HG03039 (cell line): ENCODE data around the gene DNAH10.
"Not testable (repeated sequence)": the region's sequence is repeated elsewhere in the genome, so short reads cannot be mapped to it uniquely, and the experiment has no call there.

Source experiments
- ATAC-seq: cut with Tn5 transposase; IDR thresholded peaks from one replicate; pipeline ENCODE4 v1.9.1; 2021; ENCODE audit warnings: mild to moderate bottlenecking, moderate library complexity; ENCODE audit not compliant: unreplicated experiment

The DNAH10 gene

GRCh38 chr12:123946152-123946515 lies 184.0 kb downstream of the DNAH10 start:
- ATAC-seq: no peak

DNA sequence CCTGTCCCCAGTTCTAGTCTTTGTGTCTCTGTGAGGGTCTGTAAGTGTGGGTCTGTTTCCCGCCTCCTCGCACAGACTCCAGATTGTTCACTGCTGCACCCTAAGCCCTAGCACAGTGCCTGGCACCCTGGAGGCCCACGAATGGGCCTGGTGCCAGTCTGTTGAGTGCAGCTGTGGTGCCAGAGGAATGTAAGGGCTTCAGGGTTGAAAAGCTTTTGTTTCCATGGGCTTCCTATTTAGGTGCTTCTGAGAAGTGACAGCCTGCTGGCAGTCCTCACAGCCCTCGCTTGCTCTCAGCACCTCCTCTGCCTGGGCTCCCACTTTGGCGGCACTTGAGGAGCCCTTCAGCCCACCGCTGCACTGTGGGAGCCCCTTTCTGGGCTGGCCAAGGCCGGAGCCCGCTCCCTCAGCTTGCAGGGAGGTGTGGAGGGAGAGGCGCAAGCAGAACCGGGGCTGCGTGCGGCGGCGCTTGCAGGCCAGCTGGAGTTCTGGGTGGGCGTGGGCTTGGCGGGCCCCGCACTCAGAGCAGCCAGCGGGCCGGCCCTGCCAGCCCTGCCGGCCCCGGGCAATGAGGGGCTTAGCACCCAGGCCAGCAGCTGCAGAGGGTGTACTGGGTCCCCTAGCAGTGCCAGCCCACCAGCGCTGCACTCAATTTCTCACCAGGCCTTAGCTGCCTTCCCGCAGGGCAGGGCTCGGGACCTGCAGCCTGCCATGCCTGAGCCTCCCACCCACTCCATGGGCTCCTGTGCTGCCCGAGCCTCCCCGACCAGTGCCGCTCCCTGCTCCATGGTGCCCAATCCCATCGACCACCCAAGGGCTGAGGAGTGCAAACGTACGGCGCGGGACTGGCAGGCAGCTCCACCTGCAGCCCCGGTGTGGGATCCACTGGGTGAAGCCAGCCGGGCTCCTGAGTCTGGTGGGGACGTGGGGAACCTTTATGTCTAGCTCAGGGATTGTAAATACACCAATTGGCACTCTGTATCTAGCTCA lies 184.7 kb downstream of the DNAH10 start:
- not testable (repeated sequence) for ATAC-seq

DNA sequence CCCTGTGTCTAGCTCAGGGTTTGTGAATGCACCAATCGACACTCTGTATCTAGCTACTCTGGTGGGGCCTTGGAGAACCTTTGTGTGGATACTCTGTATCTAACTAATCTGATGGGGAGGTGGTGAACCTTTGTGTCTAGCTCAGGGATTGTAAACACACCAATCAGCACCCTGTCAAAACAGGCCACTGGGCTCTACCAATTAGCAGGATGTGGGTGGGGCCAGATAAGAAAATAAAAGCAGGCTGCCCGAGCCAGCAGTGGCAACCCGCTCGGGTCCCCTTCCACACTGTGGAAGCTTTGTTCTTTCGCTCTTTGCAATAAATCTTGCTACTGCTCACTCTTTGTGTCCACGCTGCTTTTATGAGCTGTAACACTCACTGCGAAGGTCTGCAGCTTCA lies 185.4 kb downstream of the DNAH10 start:
- not testable (repeated sequence) for ATAC-seq

DNA sequence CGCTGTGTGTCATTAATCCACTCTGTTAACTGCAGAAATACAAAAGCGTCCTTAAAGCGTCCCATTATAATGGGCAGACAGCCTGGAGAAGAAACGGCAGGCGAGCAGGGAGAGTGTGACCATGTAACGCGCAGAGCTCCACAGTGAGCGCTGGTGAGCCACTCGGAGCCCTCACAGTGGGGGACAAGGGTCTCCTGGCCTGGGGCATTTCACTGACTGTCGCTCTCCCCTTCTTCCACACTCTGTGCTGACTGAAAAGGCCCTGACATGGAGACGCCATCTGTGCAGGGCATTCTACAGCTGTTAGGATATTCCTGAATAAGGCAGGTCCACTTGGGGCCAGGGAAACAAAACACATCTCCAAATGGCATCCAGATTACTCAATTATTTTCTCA lies 186.3 kb downstream of the DNAH10 start:
- ATAC-seq: no peak

DNA sequence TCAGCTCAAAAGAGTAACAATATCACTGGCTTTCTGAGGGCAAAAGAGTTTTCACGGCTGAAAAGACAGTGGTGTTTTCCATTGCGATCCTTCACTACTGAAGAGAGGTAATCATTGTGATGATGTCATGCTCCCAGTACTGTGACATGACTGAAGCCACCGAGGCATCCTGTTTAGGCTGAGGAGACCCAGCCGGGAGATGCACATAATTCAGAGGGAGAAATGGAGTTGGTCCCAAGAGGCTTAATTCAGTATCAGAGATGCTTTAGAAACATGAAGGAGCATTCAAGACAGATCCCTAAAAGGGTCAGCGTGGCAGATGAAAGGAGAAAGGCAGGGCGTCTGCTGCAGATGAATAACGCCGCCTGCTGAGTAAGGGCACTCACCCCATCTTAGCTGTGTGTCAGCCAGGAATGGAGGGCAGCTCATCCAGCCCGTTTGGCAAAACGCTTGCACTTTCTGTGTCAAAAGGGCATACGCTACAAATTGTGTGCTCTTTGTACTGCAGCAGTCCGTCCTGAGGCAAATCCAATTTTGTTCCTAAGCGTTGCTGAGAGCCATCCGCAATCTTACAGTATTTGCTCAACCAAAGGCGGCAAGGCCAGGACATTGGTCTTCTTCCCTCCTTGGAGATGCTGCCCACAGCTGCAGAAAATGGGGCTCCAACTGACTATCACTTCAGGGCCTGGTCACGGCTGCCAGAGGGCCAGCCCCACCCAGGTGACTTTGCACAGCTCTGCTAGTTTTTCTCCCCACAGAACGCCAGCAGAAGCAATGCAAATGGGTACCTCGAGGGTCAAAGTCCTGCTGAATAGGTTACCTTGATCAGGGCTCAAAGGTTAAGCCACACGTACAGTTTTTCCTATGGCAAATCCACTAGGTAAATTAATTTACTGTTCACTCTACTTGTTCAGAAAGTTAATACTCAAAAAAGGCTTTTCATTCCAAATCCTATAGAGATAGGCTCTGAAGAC lies 187.0 kb downstream of the DNAH10 start:
- no peak for ATAC-seq

- ATAC-seq: no peak
These were observed 187.7 kb downstream of the DNAH10 start for GRCh38 chr12:123949770-123950165.

- no peak for ATAC-seq
These were observed 188.6 kb downstream of the DNAH10 start for GRCh38 chr12:123950476-123951349.

DNA sequence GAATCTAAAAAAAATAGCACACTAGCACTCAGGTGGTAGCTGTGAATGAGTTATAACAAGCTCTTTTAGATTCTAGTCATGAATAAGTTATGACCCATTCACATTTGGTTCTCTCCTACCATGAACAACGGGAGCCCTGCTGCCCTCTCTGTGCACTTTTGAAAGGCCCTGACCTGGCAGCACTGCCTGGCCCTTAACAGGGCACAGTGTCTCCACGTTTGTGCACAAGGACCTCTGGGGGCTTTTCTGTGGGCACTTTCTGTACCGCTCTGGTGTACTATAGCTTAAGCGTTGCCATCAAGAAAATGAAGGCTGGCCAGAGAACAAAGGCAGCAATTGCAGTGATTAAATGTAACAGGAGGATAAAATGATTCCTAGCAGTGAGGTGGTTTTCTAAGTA lies 189.4 kb downstream of the DNAH10 start:
- ATAC-seq: no peak

GRCh38 chr12:123952037-123952436 lies 189.9 kb downstream of the DNAH10 start:
- no peak for ATAC-seq

GRCh38 chr12:123954647-123955350 lies 192.7 kb downstream of the DNAH10 start:
- ATAC-seq: no peak

DNA sequence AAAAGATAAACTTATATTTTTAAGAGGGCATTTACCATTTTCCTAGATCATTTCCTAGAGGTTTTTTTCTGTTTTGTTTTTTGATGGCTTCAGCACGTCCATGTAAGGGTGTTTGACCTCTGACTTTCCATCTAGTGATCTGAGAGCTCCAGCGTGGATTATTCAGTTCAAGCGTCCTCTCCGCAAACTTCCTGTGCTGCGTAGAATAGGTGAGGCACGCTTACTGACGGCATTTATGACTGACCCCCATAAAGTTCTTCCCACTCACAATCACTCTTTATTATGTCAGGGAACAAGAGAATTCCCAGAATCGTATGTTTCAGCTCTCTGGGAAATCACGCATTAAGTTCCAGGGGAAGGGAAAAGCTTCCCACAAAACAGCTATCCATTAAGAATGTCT lies 194.1 kb downstream of the DNAH10 start:
- ATAC-seq: no peak

DNA sequence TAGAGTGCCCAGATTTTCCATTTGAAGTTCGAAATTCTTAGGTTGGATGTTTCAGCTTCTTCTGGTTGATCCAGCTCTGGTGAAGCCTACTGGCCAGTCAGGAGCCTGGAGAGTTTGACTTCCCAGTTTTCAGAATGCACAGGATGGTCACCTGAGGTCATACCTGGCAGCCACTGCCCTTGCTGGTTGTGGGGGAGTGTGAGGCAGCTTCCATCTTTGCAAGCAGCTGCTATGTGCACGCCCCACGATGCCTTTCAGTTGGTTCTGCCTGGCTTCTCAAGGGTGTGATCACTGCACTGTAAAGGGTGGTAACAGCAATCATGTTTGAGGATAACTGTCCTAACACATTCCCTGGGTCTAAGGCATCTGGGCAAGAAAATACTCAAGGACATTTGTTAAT lies 195.1 kb downstream of the DNAH10 start:
- no peak for ATAC-seq

- no peak for ATAC-seq
These were observed 196.4 kb downstream of the DNAH10 start for GRCh38 chr12:123958462-123958861.

DNA sequence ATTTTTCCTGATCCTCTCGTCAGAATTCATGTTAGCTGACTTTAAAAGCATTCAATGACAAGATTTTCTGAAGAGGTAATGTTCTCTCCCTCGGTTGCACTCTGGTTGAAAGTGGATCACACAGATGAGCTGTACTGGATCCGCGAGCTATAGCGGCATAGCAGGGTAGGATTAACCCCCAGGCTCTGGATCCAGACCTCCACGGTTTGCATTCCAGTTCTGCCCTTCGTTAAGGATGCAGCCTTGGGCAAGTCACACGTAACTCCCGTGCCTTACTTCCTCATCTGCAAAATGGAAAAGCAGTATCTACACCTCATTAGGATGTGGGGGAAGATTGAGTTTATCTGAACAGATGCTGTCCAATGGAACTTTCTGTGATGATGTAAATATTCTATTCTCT lies 196.8 kb downstream of the DNAH10 start:
- ATAC-seq: no peak

DNA sequence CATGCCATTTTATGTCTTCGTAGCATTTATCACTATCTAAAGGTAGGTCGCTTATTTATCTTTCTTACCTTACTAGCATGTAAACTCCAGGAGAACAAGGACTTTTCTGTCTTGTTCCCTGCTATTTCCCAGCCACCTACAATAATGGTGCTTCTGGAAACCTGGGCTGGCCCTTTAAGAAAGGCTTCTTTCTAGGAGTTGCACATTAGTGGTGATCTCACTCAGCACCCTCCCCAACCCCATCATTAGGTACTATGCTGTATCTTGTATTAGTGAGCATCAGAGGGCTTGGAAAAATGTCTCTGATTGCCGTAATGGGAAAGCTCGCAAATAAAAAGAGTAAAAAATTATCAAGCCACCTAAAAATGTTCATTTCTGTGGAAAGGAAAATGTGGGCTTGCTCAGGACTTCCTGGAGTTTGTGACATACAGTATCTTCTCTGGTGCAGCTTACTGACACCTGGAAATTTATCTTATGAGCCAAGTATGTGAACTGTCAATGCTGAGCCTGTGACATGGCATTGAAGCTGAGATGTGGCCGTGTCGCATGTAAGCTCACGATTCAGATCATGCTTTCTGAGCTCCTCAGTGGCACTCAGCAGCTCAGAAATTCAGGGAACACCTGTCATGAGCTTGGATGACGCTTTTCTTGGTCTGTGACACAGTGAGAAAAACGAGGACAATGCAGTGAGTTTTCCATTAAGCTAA lies 198.1 kb downstream of the DNAH10 start:
- no peak for ATAC-seq

GRCh38 chr12:123960856-123961255 lies 198.8 kb downstream of the DNAH10 start:
- ATAC-seq: no peak

DNA sequence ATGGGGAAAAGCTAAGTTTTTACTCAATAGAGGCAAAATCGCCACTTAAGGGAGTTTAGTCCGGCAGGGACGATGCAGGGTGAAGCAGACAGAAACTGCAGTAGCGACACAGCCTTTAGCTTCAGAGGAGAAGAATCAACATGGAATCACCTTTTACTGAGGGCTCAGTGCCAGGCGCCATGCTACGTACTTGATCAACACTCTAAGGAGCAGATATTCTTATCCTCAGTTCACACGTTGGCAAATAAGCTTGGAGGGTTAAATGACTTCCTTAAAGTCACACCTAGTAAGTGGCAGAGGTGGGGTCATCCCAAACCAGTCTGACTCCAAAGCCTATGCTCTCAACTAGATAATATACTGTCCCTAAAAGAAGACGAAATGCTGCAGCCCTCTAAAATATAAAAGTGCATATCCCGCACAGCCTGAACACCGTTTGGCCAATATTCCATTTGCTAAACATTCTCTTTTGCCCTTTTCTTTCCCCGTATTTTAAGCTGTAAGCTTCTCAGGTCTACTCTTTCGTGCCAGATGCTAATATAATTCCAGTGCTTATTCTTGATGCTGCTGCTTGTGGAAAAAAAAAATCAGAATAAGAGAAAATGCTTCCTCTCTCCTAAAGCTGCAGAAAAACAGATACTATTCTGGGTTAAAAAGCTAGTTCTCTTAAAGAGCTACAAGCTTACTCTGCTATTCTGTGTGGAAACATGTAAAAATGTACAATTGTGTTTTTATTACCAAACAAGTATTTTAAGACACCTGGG lies 199.7 kb downstream of the DNAH10 start:
- ATAC-seq: no peak

- ATAC-seq: no peak
These were observed 200.4 kb downstream of the DNAH10 start for GRCh38 chr12:123962513-123962912.

DNA sequence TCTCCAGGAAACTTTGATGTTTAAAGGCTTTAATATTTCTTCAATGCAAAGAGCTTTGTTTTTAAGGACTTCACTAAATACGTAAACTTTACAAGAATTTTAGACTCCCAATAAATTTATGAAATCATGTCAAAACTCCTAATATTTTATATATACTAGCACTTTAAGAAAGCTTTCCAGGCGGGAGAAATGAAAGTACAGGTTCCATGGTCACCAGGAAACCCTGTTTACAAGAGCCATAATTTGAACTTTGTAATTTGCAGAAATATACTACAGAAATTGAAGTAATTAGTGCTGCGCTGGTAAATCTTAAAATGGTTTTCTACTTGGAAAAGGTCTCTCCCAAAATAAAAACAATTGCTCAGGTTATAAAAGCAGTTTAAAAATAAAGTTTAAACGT lies 201.7 kb downstream of the DNAH10 start:
- no peak for ATAC-seq
